Ovary (tissue), 9 donors: ENCODE measurements around the gene TRAPPC3. TPM values are rescaled to one million over a fixed set of nuclear protein-coding genes. Genes with fewer than 3 reads are reported as not detected.

ENCODE experiments used
- DNase-seq, 5 donors: peaks; one replicate each; pipeline ENCODE4 v3.0.0-alpha.2; 2019 to 2020
- H3K27ac ChIP-seq, 2 donors: fragments of 200-600 bp; one replicate each; pipeline versions ENCODE4 v1.5.1 to v1.8.0; 2019 to 2022
- H3K27me3 ChIP-seq: fragments of 200-600 bp; one replicate; pipeline ENCODE4 v1.8.0; 2022
- H3K36me3 ChIP-seq: fragments of 200-600 bp; sonication (generic); one replicate; pipeline ENCODE4 v1.5.1; 2019
- H3K4me1 ChIP-seq: one replicate; pipeline ENCODE4 v1.8.1; 2013; ENCODE audit warnings: mild to moderate bottlenecking, moderate library complexity; ENCODE audit not compliant: insufficient read depth
- H3K4me3 ChIP-seq: fragments of 200-600 bp; sonication (generic); one replicate; pipeline ENCODE4 v1.5.1; 2017
- H3K9me3 ChIP-seq, 2 donors: fragments of 200-600 bp in 1 of 2; sonication (generic) in 1 of 2; one replicate each; pipeline versions ENCODE4 v1.5.1 to v1.8.1; 2013 to 2019; ENCODE audit warnings: mild to moderate bottlenecking in 1 of 2, moderate library complexity in 1 of 2
- CTCF ChIP-seq, 3 donors: fragments of 450-650 bp in 2 of 3; fragments of 200-600 bp in 1 of 3; IDR thresholded peaks; one replicate each; pipeline versions ENCODE4 v1.5.1 to v1.8.0; 2016 to 2022; ENCODE audit warnings: antibody characterized with exemption in 3 of 3, mild to moderate bottlenecking in 1 of 3
- EP300 ChIP-seq: sonication (generic); formaldehyde crosslinking; IDR thresholded peaks from one replicate; pipeline ENCODE4 v1.6.1; 2017; ENCODE audit warnings: antibody characterized with exemption
- POLR2A ChIP-seq: fragments of 450-650 bp; IDR thresholded peaks from one replicate; pipeline ENCODE4 v1.6.1; 2017; ENCODE audit warnings: antibody characterized with exemption, mild to moderate bottlenecking, moderate library complexity
- WGBS, 3 donors: extraction: QIAGEN DNeasy Blood & Tissue Kit in 1 of 3; methylation state at CpG; one replicate each; pipeline versions ENCODE4 v1.1.5 to v1.1.7; 2013 to 2017; 5-methylcytosine and 5-hydroxymethylcytosine counted together
- intact Hi-C, 4 donors: fragments of 100-400 bp; cut with DNase I; formaldehyde crosslinking; loops; one replicate each; pipeline versions ENCODE4 v1.11.0 to v1.15.1; 2022 to 2023
- polyA plus RNA-seq, 2 donors: library from polyadenylated mRNA; stranded (reverse); fragments of 200-250 nt in 1 of 2; fragments of 350-450 nt in 1 of 2; fragmentation: Illumina TruSeq in 1 of 2; extraction: RNeasy Lipid Tissue Mini Kit (QIAGEN cat#74804) in 1 of 2; gene quantifications; one replicate each; pipeline ENCODE4 v1.2.3, GENCODE V29; 2013 to 2014
- total RNA-seq, 7 donors: library from RNA; depleted of rRNA in 2 of 7; stranded (reverse); fragments of >200 nt in 2 of 7; fragmentation: NEBNext Ultra II Directional in 3 of 7; extraction: Animal tissue kit (Norgen Biotek cat#: 25700) in 3 of 7; gene quantifications; one replicate each; pipeline versions ENCODE4 v1.1.0 to v1.2.4, GENCODE V29; 2016 to 2023
- donor health status: DM: no; HTN: no; CAD: no; lungs with moderate emphysema.
- donor health status: DM: no; HTN: no; CAD: no.
- donor health status: Bipolar disorder and iron deficiency.
- donor health status: DM: yes; HTN: yes; CAD: no.
- donor health status: DM: no; HTN: no; CAD: no.
- donor health status: DM: yes; HTN: yes; CAD: no.

Gene TRAPPC3
- total and polyA plus RNA-seq, 9 donors, result 42.3 to 94.6 (median 45.2) TPM

GRCh38 chr1:36144413-36144812 lies 4.9 kb downstream of the TRAPPC3 start:
- no peak overlapping the region for H3K4me3 ChIP-seq
- intact Hi-C loops, result no loop called here
- H3K9me3 ChIP-seq, result no peaks in the 10 kb centered on the region
- H3K4me1 ChIP-seq, result no peaks in the 10 kb centered on the region
- TF ChIP-seq POLR2A (no peak), EP300 (no peak), CTCF (IDR thresholded peaks at IDR 0.05) (no peak)
- no peaks in the 10 kb centered on the region for H3K27me3 ChIP-seq
- no peak overlapping the region for H3K27ac ChIP-seq
- WGBS, 3 donors, result 84 to 93% (median 89%) methylated on average over 2 of the region's 2 CpGs
- no peaks in the 10 kb centered on the region for H3K36me3 ChIP-seq
- DNase-seq, result no peak

- H3K27me3 ChIP-seq, result no peaks in the 10 kb centered on the region
- TF ChIP-seq POLR2A (no peak), EP300 (no peak)
- H3K4me3 ChIP-seq, result no peak overlapping the region
- no peaks in the 10 kb centered on the region for H3K9me3 ChIP-seq
- no peaks in the 10 kb centered on the region for H3K36me3 ChIP-seq
- intact Hi-C loops, result no loop called here
- no peak overlapping the region for H3K27ac ChIP-seq
- WGBS, 3 donors, result 78 to 86% (median 80%) methylated on average over 4 of the region's 4 CpGs
- no peaks in the 10 kb centered on the region for H3K4me1 ChIP-seq
- DNase-seq, result no peak
Measured at GRCh38 chr1:36143424-36143823, 5.9 kb downstream of the TRAPPC3 start.

GRCh38 chr1:36142121-36142520 lies 7.2 kb downstream of the TRAPPC3 start:
- no peaks in the 10 kb centered on the region for H3K36me3 ChIP-seq
- H3K4me1 ChIP-seq, result no peaks in the 10 kb centered on the region
- intact Hi-C loops, result no loop called here
- H3K9me3 ChIP-seq, result no peaks in the 10 kb centered on the region
- H3K27me3 ChIP-seq, result no peaks in the 10 kb centered on the region
- no peak for TF ChIP-seq CTCF (IDR thresholded peaks at IDR 0.05)
- TF ChIP-seq EP300, result no peak
- TF ChIP-seq POLR2A, result no peak
- no peak overlapping the region for H3K4me3 ChIP-seq
- DNase-seq, result no peak
- WGBS, 3 donors, result 30 to 46% (median 34%) methylated on average over 1 of the region's 1 CpG
- H3K27ac ChIP-seq, result no peak overlapping the region

- Histone ChIP-seq H3K4me1 (no peaks in the 10 kb centered on the region), H3K27ac (no peak overlapping the region), H3K9me3 (no peaks in the 10 kb centered on the region), H3K27me3 (no peaks in the 10 kb centered on the region), H3K36me3 (no peaks in the 10 kb centered on the region), H3K4me3 (no peak overlapping the region)
- 48 to 51% (median 51%) methylated on average over 5 of the region's 5 CpGs for WGBS, 3 donors
- no peak for DNase-seq
- intact Hi-C loops, result loop anchor here in 1 of 4 donors (5.0 kb wide), 1 partner anchor 37 kb away; no protein-coding TSS in a partner anchor
- no peak for TF ChIP-seq POLR2A
- TF ChIP-seq CTCF (IDR thresholded peaks at IDR 0.05), result no peak
- no peak for TF ChIP-seq EP300
Measured at GRCh38 chr1:36139521-36139920, 9.8 kb downstream of the TRAPPC3 start.

- H3K27ac ChIP-seq, result no peak overlapping the region
- H3K4me1 ChIP-seq, result peaks cover 2% of the 10 kb centered on the region
- H3K4me3 ChIP-seq, result no peak overlapping the region
- no peaks in the 10 kb centered on the region for H3K9me3 ChIP-seq
- TF ChIP-seq CTCF (IDR thresholded peaks at IDR 0.05) (no peak), EP300 (no peak), POLR2A (no peak)
- 56 to 63% (median 62%) methylated on average over 3 of the region's 3 CpGs for WGBS, 3 donors
- H3K36me3 ChIP-seq, result no peaks in the 10 kb centered on the region
- H3K27me3 ChIP-seq, result no peaks in the 10 kb centered on the region
- intact Hi-C loops, result loop anchor here in 1 of 4 donors (5.0 kb wide), 1 partner anchor 35 kb away; no protein-coding TSS in a partner anchor
- DNase-seq, result no peak
Measured at GRCh38 chr1:36137776-36138175, 11.5 kb downstream of the TRAPPC3 start.
